ENCODE data around the gene GPR179.

The GPR179 gene

DNA sequence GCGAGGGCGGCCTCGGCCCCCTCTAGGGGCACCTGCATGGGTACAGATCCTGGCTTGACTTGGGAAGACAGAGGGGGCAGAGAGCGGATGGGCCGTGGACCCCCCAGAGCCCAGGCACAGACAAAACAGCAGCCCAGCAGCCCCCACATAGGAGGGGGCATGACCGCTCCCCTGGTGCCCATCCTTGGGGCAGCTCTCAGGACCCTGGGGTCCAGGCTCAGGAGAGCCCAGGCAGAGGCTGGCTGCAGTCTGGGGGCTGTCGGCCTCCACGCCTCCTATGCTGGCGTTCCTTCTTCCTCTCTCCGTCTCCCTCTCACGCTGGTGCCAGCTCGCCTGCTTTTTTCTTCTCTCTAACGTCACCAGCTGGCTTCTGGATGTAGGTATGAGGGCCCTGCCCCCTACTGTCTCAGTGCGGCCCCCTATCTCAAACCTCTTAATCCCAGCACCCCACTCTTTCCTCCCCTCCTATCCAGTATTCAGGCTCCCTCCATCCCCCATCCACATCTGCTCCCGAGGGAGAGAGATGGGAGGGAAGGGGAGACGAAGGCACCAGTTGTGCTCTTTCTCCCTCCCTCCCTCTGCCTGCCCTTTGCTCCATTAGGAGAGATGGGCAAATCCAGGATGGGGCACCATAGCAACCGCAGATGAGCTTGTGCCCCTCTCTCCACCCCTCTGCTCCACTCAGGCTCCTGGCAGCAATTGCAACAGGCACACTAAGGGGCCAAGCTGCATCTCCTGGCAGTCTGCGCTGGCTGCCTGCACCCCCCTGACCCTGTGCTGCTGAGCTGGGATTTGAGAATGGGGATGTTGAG, at the start of gene GPR179:
Gene GPR179, minus strand, starts transcription at position 349 of the 812 bp plus-strand sequence. Its CDS starts 167 bp downstream, at position 182.
- no peaks in the 10 kb centered on the region for H3K9me2 ChIP-seq (replicated peaks; ENCODE audit: control insufficient read depth, low read length)
- H3K79me2 ChIP-seq (ENCODE audit: control insufficient read depth, low read length): no peaks in the 10 kb centered on the region
- H3K4me2 ChIP-seq (ENCODE audit: low read length): no peak within 1 kb of the TSS
- no peaks in the 10 kb centered on the region for H3F3A ChIP-seq (ENCODE audit: control insufficient read depth, insufficient read depth)
- peaks cover 3% of the 10 kb centered on the region; the same call in 1 of the 2 replicates for H3K4me1 ChIP-seq (ENCODE audit: control insufficient read depth, low read length)
- no peaks in the 10 kb centered on the region for H3K36me3 ChIP-seq (ENCODE audit: control insufficient read depth, low read length)
- H3K27ac ChIP-seq (ENCODE audit: low read depth, low read length): no peak within 1 kb of the TSS
- no peak within 1 kb of the TSS for H3K4me3 ChIP-seq (ENCODE audit: low read length)
- H3K27me3 ChIP-seq (ENCODE audit: control insufficient read depth, low read length): no peaks in the 10 kb centered on the region
- TF ChIP-seq, protein P1, sequence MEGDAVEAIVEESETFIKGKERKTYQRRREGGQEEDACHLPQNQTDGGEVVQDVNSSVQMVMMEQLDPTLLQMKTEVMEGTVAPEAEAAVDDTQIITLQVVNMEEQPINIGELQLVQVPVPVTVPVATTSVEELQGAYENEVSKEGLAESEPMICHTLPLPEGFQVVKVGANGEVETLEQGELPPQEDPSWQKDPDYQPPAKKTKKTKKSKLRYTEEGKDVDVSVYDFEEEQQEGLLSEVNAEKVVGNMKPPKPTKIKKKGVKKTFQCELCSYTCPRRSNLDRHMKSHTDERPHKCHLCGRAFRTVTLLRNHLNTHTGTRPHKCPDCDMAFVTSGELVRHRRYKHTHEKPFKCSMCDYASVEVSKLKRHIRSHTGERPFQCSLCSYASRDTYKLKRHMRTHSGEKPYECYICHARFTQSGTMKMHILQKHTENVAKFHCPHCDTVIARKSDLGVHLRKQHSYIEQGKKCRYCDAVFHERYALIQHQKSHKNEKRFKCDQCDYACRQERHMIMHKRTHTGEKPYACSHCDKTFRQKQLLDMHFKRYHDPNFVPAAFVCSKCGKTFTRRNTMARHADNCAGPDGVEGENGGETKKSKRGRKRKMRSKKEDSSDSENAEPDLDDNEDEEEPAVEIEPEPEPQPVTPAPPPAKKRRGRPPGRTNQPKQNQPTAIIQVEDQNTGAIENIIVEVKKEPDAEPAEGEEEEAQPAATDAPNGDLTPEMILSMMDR (IDR thresholded peaks at IDR 0.05; ENCODE audit: low read depth, low read length, poor library complexity, severe bottlenecking): no peak
- TF ChIP-seq EZH2phosphoT487 (IDR thresholded peaks at IDR 0.05; ENCODE audit: borderline replicate concordance, low read length): no peak
- H3K9me3 ChIP-seq (ENCODE audit: control insufficient read depth, insufficient read depth, low read length): no peaks in the 10 kb centered on the region
- H4K20me1 ChIP-seq (ENCODE audit: control insufficient read depth, insufficient read depth, low read depth, low read length): no peaks in the 10 kb centered on the region

DNA sequence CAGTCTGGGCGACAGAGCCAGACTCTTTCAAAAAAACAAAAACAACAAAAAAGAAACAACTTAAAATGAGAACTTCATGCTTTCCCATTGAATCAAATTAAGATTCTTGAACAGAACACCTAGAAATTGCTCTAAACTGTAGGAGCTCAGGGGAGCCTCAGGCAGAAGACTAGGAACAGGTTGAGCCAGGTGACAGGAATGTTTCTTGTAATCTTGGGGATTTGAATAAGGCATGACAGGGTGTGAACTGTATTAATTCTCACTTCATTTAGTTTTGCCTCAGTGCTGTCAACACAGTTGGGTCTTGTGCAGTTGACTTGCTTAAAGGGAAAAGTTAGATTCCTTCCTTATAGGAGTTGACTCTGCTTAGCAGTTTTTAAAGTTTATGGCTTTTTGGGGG, 35.7 kb upstream of the GPR179 start:
- no peaks in the 10 kb centered on the region for H3K79me2 ChIP-seq (ENCODE audit: control insufficient read depth, low read length)
- no peak overlapping the region for H3K4me3 ChIP-seq (ENCODE audit: low read length)
- no peak for TF ChIP-seq EZH2phosphoT487 (IDR thresholded peaks at IDR 0.05; ENCODE audit: borderline replicate concordance, low read length)
- TF ChIP-seq, protein P1 (IDR thresholded peaks at IDR 0.05; ENCODE audit: low read depth, low read length, poor library complexity, severe bottlenecking): no peak
- peaks cover 6% of the 10 kb centered on the region for H3K4me1 ChIP-seq (ENCODE audit: control insufficient read depth, low read length)
- H3K27ac ChIP-seq (ENCODE audit: low read depth, low read length): no peak overlapping the region
- no peaks in the 10 kb centered on the region for H3K9me2 ChIP-seq (replicated peaks; ENCODE audit: control insufficient read depth, low read length)
- H3K4me2 ChIP-seq (ENCODE audit: low read length): no peak overlapping the region
- H3K27me3 ChIP-seq (ENCODE audit: control insufficient read depth, low read length): no peaks in the 10 kb centered on the region
- no peaks in the 10 kb centered on the region for H3K9me3 ChIP-seq (ENCODE audit: control insufficient read depth, insufficient read depth, low read length)
- H3F3A ChIP-seq (ENCODE audit: control insufficient read depth, insufficient read depth): no peaks in the 10 kb centered on the region
- H3K36me3 ChIP-seq (ENCODE audit: control insufficient read depth, low read length): peaks cover 5% of the 10 kb centered on the region
- H4K20me1 ChIP-seq (ENCODE audit: control insufficient read depth, insufficient read depth, low read depth, low read length): no peaks in the 10 kb centered on the region

GRCh38 chr17:38369124-38369886, 25.5 kb upstream of the GPR179 start:
- Histone ChIP-seq H3K27ac (ENCODE audit: low read depth, low read length) (no peak overlapping the region), H3F3A (ENCODE audit: control insufficient read depth, insufficient read depth) (no peaks in the 10 kb centered on the region), H3K79me2 (ENCODE audit: control insufficient read depth, low read length) (no peaks in the 10 kb centered on the region), H3K4me3 (ENCODE audit: low read length) (no peak overlapping the region), H3K9me2 (replicated peaks; ENCODE audit: control insufficient read depth, low read length) (no peaks in the 10 kb centered on the region), H4K20me1 (ENCODE audit: control insufficient read depth, insufficient read depth, low read depth, low read length) (no peaks in the 10 kb centered on the region), H3K4me1 (ENCODE audit: control insufficient read depth, low read length) (no peaks in the 10 kb centered on the region; the same call in 1 of the 2 replicates), H3K9me3 (ENCODE audit: control insufficient read depth, insufficient read depth, low read length) (no peaks in the 10 kb centered on the region), H3K27me3 (ENCODE audit: control insufficient read depth, low read length) (no peaks in the 10 kb centered on the region), H3K4me2 (ENCODE audit: low read length) (no peak overlapping the region), H3K36me3 (ENCODE audit: control insufficient read depth, low read length) (peaks cover 13% of the 10 kb centered on the region; the same call in 1 of the 2 replicates)
- TF ChIP-seq, protein P1 (IDR thresholded peaks at IDR 0.05; ENCODE audit: low read depth, low read length, poor library complexity, severe bottlenecking): no peak
- TF ChIP-seq EZH2phosphoT487 (IDR thresholded peaks at IDR 0.05; ENCODE audit: borderline replicate concordance, low read length): no peak
